GM21576 (cell line): ENCODE results near the gene KIF16B.
"Not testable (repeated sequence)": the region's sequence is repeated elsewhere in the genome, so short reads cannot be mapped to it uniquely, and the experiment has no call there.

Experiments
- ATAC-seq: cut with Tn5 transposase; IDR thresholded peaks from one replicate; pipeline ENCODE4 v1.9.1; 2021; ENCODE audit warnings: mild to moderate bottlenecking, moderate library complexity; ENCODE audit not compliant: unreplicated experiment

Gene KIF16B

GRCh38 chr20:16590041-16590633, 16.9 kb upstream of the KIF16B start:
- ATAC-seq = no peak

GRCh38 chr20:16589623-16590022, 16.4 kb upstream of the KIF16B start:
- no peak for ATAC-seq

- ATAC-seq = no peak
Measured at GRCh38 chr20:16588241-16588640, 15.0 kb upstream of the KIF16B start.

GRCh38 chr20:16587066-16587465, 13.8 kb upstream of the KIF16B start:
- no peak for ATAC-seq

GRCh38 chr20:16583474-16583873, 10.2 kb upstream of the KIF16B start:
- no peak for ATAC-seq

GRCh38 chr20:16581241-16581640, 8.0 kb upstream of the KIF16B start:
- no peak for ATAC-seq

- ATAC-seq = no peak
Measured at GRCh38 chr20:16580620-16581019, 7.4 kb upstream of the KIF16B start.

- no peak for ATAC-seq
Measured at GRCh38 chr20:16580147-16580546, 6.9 kb upstream of the KIF16B start.

GRCh38 chr20:16576219-16576618, 3.0 kb upstream of the KIF16B start:
- ATAC-seq = no peak

GRCh38 chr20:16575390-16576140, 2.3 kb upstream of the KIF16B start:
- ATAC-seq = no peak

GRCh38 chr20:16574656-16575355, 1.6 kb upstream of the KIF16B start:
- peak; percentile 54 for ATAC-seq

GRCh38 chr20:16571333-16571732, 1.9 kb downstream of the KIF16B start:
- ATAC-seq = no peak

GRCh38 chr20:16569246-16570153, 3.7 kb downstream of the KIF16B start:
- ATAC-seq = no peak

- ATAC-seq = no peak
Measured at GRCh38 chr20:16566080-16566479, 7.2 kb downstream of the KIF16B start.

GRCh38 chr20:16564079-16564478, 9.2 kb downstream of the KIF16B start:
- not testable (repeated sequence) for ATAC-seq

- no peak for ATAC-seq
Measured at GRCh38 chr20:16563066-16563806, 10.0 kb downstream of the KIF16B start.

- ATAC-seq = no peak
Measured at GRCh38 chr20:16562259-16562658, 11.0 kb downstream of the KIF16B start.

GRCh38 chr20:16560661-16561060, 12.6 kb downstream of the KIF16B start:
- ATAC-seq = no peak

GRCh38 chr20:16560216-16560615, 13.0 kb downstream of the KIF16B start:
- ATAC-seq = no peak

- no peak for ATAC-seq
Measured at GRCh38 chr20:16556301-16556700, 16.9 kb downstream of the KIF16B start.
